ENCODE results near the gene FOXI2. TPM values are rescaled to one million over a fixed set of nuclear protein-coding genes. Genes with fewer than 3 reads are reported as not detected.

FOXI2 gene
- total and polyA plus RNA-seq, 9 of the 15 experiments (the other 6 are each of a cell fraction or from before 2014, with no cell fraction given): not detected

- no peak for TF ChIP-seq TBP (optimal IDR thresholded peaks at IDR 0.05; ENCODE audit: low read depth, low read length)
Measured at GRCh38 chr10:127699311-127699710, 37.7 kb upstream of the FOXI2 start (continued).

GRCh38 chr10:127702271-127702670, 34.7 kb upstream of the FOXI2 start:
- no peak overlapping the region for H3K4me2 ChIP-seq (ENCODE audit: insufficient read depth, low read length)
- in situ Hi-C loops (cut with MboI): no loop called here
- FAIRE-seq (no peak), DNase-seq (ENCODE audit: extremely low read depth in 1 of 4, low spot score in 3 of 4) (no peak), ATAC-seq (no peak)
- intact Hi-C loops (cut with micrococcal nuclease): no loop called here
- ChIA-PET CTCF (ENCODE audit: low intra/inter-chr PET ratio) (no interaction called here), POLR2A (no interaction called here)
- H3K9ac ChIP-seq (ENCODE audit: insufficient read depth in 1 of 2, low read depth in 2 of 2, low read length in 2 of 2): no peak overlapping the region
- no peak overlapping the region for H3K4me3 ChIP-seq
- H4K20me1 ChIP-seq (replicated peaks; ENCODE audit: control insufficient read depth, insufficient read depth, low read length): no peaks in the 10 kb centered on the region
- no peaks in the 10 kb centered on the region for H3K9me3 ChIP-seq (replicated peaks; ENCODE audit: control insufficient read depth, insufficient read depth, low read depth, low read length)
- no peak overlapping the region for H2AFZ ChIP-seq (ENCODE audit: low read depth, low read length)
- WGBS (ENCODE audit: insufficient coverage, low coverage, missing lambda C conversion rate): 0% methylated on average over 4 of the region's 4 CpGs
- H3K36me3 ChIP-seq (ENCODE audit: control insufficient read depth, insufficient read depth, low read length): no peaks in the 10 kb centered on the region
- no peaks in the 10 kb centered on the region for H3K79me2 ChIP-seq (ENCODE audit: control insufficient read depth, insufficient read depth, low read length)
- H3K27me3 ChIP-seq (ENCODE audit: control insufficient read depth in 2 of 2, insufficient read depth in 2 of 2, low read length in 2 of 2): no peaks in the 10 kb centered on the region
- H3K27ac ChIP-seq (ENCODE audit: extremely low read depth, low read depth, low read length): no peak overlapping the region
- no peak for TF ChIP-seq TRIM28 (IDR thresholded peaks at IDR 0.05)
- TF ChIP-seq NCOA6 (IDR thresholded peaks at IDR 0.05): no peak
- TF ChIP-seq PCBP2 (IDR thresholded peaks at IDR 0.05; ENCODE audit: low read depth, low read length, poor library complexity, severe bottlenecking): no peak
- no peak for TF ChIP-seq LCOR (CRISPR knock-in tag; IDR thresholded peaks at IDR 0.05)
- no peak for TF ChIP-seq ZNF584 (CRISPR knock-in tag; IDR thresholded peaks at IDR 0.05; ENCODE audit: low read depth)
- no peak for TF ChIP-seq ZNF764 (CRISPR knock-in tag; IDR thresholded peaks at IDR 0.05; ENCODE audit: low read depth)
- TF ChIP-seq, protein P1, sequence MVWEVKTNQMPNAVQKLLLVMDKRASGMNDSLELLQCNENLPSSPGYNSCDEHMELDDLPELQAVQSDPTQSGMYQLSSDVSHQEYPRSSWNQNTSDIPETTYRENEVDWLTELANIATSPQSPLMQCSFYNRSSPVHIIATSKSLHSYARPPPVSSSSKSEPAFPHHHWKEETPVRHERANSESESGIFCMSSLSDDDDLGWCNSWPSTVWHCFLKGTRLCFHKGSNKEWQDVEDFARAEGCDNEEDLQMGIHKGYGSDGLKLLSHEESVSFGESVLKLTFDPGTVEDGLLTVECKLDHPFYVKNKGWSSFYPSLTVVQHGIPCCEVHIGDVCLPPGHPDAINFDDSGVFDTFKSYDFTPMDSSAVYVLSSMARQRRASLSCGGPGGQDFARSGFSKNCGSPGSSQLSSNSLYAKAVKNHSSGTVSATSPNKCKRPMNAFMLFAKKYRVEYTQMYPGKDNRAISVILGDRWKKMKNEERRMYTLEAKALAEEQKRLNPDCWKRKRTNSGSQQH (CRISPR knock-in tag; IDR thresholded peaks at IDR 0.05): no peak
- no peak for TF ChIP-seq SMARCB1 (IDR thresholded peaks at IDR 0.05; ENCODE audit: insufficient read length, low read depth)
- no peak for TF ChIP-seq HNRNPK (IDR thresholded peaks at IDR 0.05; ENCODE audit: low read depth, low read length, poor library complexity, severe bottlenecking)
- TF ChIP-seq, protein P2, sequence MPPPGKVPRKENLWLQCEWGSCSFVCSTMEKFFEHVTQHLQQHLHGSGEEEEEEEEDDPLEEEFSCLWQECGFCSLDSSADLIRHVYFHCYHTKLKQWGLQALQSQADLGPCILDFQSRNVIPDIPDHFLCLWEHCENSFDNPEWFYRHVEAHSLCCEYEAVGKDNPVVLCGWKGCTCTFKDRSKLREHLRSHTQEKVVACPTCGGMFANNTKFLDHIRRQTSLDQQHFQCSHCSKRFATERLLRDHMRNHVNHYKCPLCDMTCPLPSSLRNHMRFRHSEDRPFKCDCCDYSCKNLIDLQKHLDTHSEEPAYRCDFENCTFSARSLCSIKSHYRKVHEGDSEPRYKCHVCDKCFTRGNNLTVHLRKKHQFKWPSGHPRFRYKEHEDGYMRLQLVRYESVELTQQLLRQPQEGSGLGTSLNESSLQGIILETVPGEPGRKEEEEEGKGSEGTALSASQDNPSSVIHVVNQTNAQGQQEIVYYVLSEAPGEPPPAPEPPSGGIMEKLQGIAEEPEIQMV (tag; conservative IDR thresholded peaks at IDR 0.05; ENCODE audit: low read depth): no peak
- BruUV-seq (replicated peaks): no TSS peak
- no peaks in the 10 kb centered on the region for H3K4me1 ChIP-seq (replicated peaks in 1 of 2; ENCODE audit: control insufficient read depth in 2 of 2, insufficient read depth in 2 of 2, low read length in 2 of 2)
- no peaks in the 10 kb centered on the region for H3K9me1 ChIP-seq (ENCODE audit: control insufficient read depth, insufficient read depth, low read length)

Data from K562 (cell line).